Caco-2 (cell line): ENCODE measurements around the gene IRF7. TPM values are rescaled to one million over a fixed set of nuclear protein-coding genes. Genes with fewer than 3 reads are reported as not detected.

ENCODE experiments used
- BruUV-seq: library from RNA; stranded (reverse); fragments of 400-500 nt; replicated peaks from 2 replicates; lab custom pipeline; 2021; lab: Mats Ljungman, UMichigan
- CTCF ChIA-PET: fragments of 300-600 bp; sonication (Branson Sonifier 250); formaldehyde crosslinking; loops from one replicate; lab custom pipeline; 2022; ENCODE audit warnings: antibody characterized with exemption; lab: Charles Lee
- POLR2A ChIA-PET: fragments of 300-600 bp; sonication (Branson Sonifier 250); formaldehyde crosslinking; loops from one replicate; lab custom pipeline; 2022; ENCODE audit warnings: antibody characterized with exemption; lab: Charles Lee
- DNase-seq, 2 experiments: peaks; one replicate each; pipeline versions ENCODE4 v3.0.0 to v3.0.0-alpha.2; 2020 to 2022
- H3K27me3 ChIP-seq: replicated peaks from 2 replicates; pipeline ENCODE4 v1.6.0; 2011; ENCODE audit warnings: low read length; ENCODE audit not compliant: control insufficient read depth, insufficient read depth
- H3K36me3 ChIP-seq: 2 replicates; pipeline ENCODE4 v1.5.1; 2011; ENCODE audit warnings: low read length; ENCODE audit not compliant: control insufficient read depth, insufficient read depth
- H3K4me1 ChIP-seq: fragments of 250-450 bp; sonication (Bioruptor Pico); 2 replicates; pipeline ENCODE4 v1.5.1; 2020; ENCODE audit warnings: mild to moderate bottlenecking
- H3K4me3 ChIP-seq: 2 replicates; pipeline ENCODE4 v1.5.1; 2011; ENCODE audit warnings: low read depth, mild to moderate bottlenecking, control low read depth, low read length
- H3K9me3 ChIP-seq: fragments of 250-450 bp; sonication (Bioruptor Pico); 2 replicates; pipeline ENCODE4 v1.5.1; 2020; ENCODE audit warnings: mild to moderate bottlenecking, moderate library complexity
- H3K27ac Mint-ChIP-seq: one replicate; pipeline ENCODE4 v1.8.0; 2022; ENCODE audit warnings: mixed read lengths; ENCODE audit not compliant: unreplicated experiment
- H3K27me3 Mint-ChIP-seq: one replicate; pipeline ENCODE4 v1.8.0; 2022; ENCODE audit warnings: mixed read lengths; ENCODE audit not compliant: insufficient read depth, unreplicated experiment
- H3K36me3 Mint-ChIP-seq: one replicate; pipeline ENCODE4 v1.8.0; 2022; ENCODE audit warnings: mild to moderate bottlenecking, mixed read lengths; ENCODE audit not compliant: insufficient read depth, unreplicated experiment
- H3K4me1 Mint-ChIP-seq: one replicate; pipeline ENCODE4 v1.8.0; 2022; ENCODE audit warnings: low read depth, mixed read lengths; ENCODE audit not compliant: unreplicated experiment
- H3K4me3 Mint-ChIP-seq: one replicate; pipeline ENCODE4 v1.8.0; 2022; ENCODE audit warnings: mild to moderate bottlenecking, moderate library complexity, mixed read lengths; ENCODE audit not compliant: unreplicated experiment
- H3K9me3 Mint-ChIP-seq: one replicate; pipeline ENCODE4 v1.8.0; 2022; ENCODE audit warnings: mixed read lengths; ENCODE audit not compliant: unreplicated experiment
- CTCF ChIP-seq, 2 experiments: fragments of 200-600 bp in 1 of 2; IDR thresholded peaks; 1 replicate in 1 of 2; 2 replicates in 1 of 2; pipeline versions ENCODE4 v1.5.1 to v1.8.0; 2011 to 2022; ENCODE audit warnings: antibody characterized with exemption in 1 of 2, control low read depth in 1 of 2, inconsistent platforms in 1 of 2, low read depth in 1 of 2, low read length in 1 of 2, mild to moderate bottlenecking in 1 of 2, moderate library complexity in 1 of 2; ENCODE audit not compliant: insufficient read depth in 1 of 2, severe bottlenecking in 1 of 2, unreplicated experiment in 1 of 2
- intact Hi-C: fragments of 100-400 bp; cut with micrococcal nuclease; formaldehyde crosslinking; loops from one replicate; pipeline ENCODE4 v1.10.0; 2022; ENCODE audit not compliant: unreplicated experiment
- total RNA-seq: library from RNA; stranded (reverse); gene quantifications from 2 replicates; pipeline ENCODE4 v1.2.3, GENCODE V29; 2022

Gene IRF7
- total RNA-seq, 1 experiment from 2014 or later = 27.2 TPM

GRCh38 chr11:630871-631270 is 15.1 kb upstream of the IRF7 start:
- H3K4me1 Mint-ChIP-seq = peaks cover 20% of the 10 kb centered on the region
- H3K27ac Mint-ChIP-seq = no peak overlapping the region
- CTCF ChIA-PET = no interaction called here
- H3K4me3 ChIP-seq = no peak overlapping the region
- no peaks in the 10 kb centered on the region for H3K27me3 ChIP-seq
- H3K36me3 Mint-ChIP-seq = peaks cover 13% of the 10 kb centered on the region
- H3K9me3 ChIP-seq = no peaks in the 10 kb centered on the region
- DNase-seq = no peak
- no TSS peak for BruUV-seq
- no peaks in the 10 kb centered on the region for H3K36me3 ChIP-seq
- H3K4me3 Mint-ChIP-seq = no peak overlapping the region
- no peak for TF ChIP-seq CTCF (IDR thresholded peaks at IDR 0.05; ENCODE audit: insufficient read depth in 1 of 2, low read depth in 1 of 2, low read length in 1 of 2, severe bottlenecking in 1 of 2, unreplicated experiment in 1 of 2)
- intact Hi-C loops = no loop called here
- peaks cover 11% of the 10 kb centered on the region for H3K9me3 Mint-ChIP-seq
- peaks cover 6% of the 10 kb centered on the region for H3K4me1 ChIP-seq
- no peaks in the 10 kb centered on the region for H3K27me3 Mint-ChIP-seq
- POLR2A ChIA-PET = no interaction called here

- H3K9me3 ChIP-seq = no peaks in the 10 kb centered on the region
- no peaks in the 10 kb centered on the region for H3K27me3 Mint-ChIP-seq
- H3K4me3 ChIP-seq = no peak overlapping the region
- peaks cover 11% of the 10 kb centered on the region for H3K9me3 Mint-ChIP-seq
- no peaks in the 10 kb centered on the region for H3K27me3 ChIP-seq
- no TSS peak for BruUV-seq
- peaks cover 20% of the 10 kb centered on the region for H3K4me1 ChIP-seq
- peaks cover 27% of the 10 kb centered on the region for H3K36me3 Mint-ChIP-seq
- CTCF ChIA-PET = no interaction called here
- no peak for DNase-seq
- peaks cover 20% of the 10 kb centered on the region for H3K4me1 Mint-ChIP-seq
- no peak overlapping the region for H3K4me3 Mint-ChIP-seq
- TF ChIP-seq CTCF (IDR thresholded peaks at IDR 0.05; ENCODE audit: insufficient read depth in 1 of 2, low read depth in 1 of 2, low read length in 1 of 2, severe bottlenecking in 1 of 2, unreplicated experiment in 1 of 2) = no peak
- POLR2A ChIA-PET = no interaction called here
- intact Hi-C loops = no loop called here
- H3K27ac Mint-ChIP-seq = peak overlapping the region; percentile 36
- H3K36me3 ChIP-seq = no peaks in the 10 kb centered on the region
Measured at GRCh38 chr11:629237-629583, 13.5 kb upstream of the IRF7 start.

GRCh38 chr11:628056-628455 is 12.3 kb upstream of the IRF7 start:
- DNase-seq = no peak
- no peak for TF ChIP-seq CTCF (IDR thresholded peaks at IDR 0.05; ENCODE audit: insufficient read depth in 1 of 2, low read depth in 1 of 2, low read length in 1 of 2, severe bottlenecking in 1 of 2, unreplicated experiment in 1 of 2)
- Mint-ChIP-seq H3K4me1 (peaks cover 20% of the 10 kb centered on the region), H3K27me3 (no peaks in the 10 kb centered on the region), H3K4me3 (peak overlapping the region; percentile 12), H3K27ac (peak overlapping the region; percentile 36), H3K9me3 (peaks cover 11% of the 10 kb centered on the region), H3K36me3 (peaks cover 32% of the 10 kb centered on the region)
- Histone ChIP-seq H3K9me3 (no peaks in the 10 kb centered on the region), H3K27me3 (no peaks in the 10 kb centered on the region), H3K4me1 (peaks cover 25% of the 10 kb centered on the region), H3K36me3 (no peaks in the 10 kb centered on the region), H3K4me3 (no peak overlapping the region)
- no TSS peak for BruUV-seq
- POLR2A ChIA-PET = no interaction called here
- intact Hi-C loops = no loop called here
- CTCF ChIA-PET = no interaction called here
